NCI-H1436 (cell line): ENCODE measurements around the gene TRPM3.

Experiments
- DNase-seq: peaks from one replicate; lab custom pipeline; 2025; lab: John Stamatoyannopoulos, UW

Gene TRPM3

DNA sequence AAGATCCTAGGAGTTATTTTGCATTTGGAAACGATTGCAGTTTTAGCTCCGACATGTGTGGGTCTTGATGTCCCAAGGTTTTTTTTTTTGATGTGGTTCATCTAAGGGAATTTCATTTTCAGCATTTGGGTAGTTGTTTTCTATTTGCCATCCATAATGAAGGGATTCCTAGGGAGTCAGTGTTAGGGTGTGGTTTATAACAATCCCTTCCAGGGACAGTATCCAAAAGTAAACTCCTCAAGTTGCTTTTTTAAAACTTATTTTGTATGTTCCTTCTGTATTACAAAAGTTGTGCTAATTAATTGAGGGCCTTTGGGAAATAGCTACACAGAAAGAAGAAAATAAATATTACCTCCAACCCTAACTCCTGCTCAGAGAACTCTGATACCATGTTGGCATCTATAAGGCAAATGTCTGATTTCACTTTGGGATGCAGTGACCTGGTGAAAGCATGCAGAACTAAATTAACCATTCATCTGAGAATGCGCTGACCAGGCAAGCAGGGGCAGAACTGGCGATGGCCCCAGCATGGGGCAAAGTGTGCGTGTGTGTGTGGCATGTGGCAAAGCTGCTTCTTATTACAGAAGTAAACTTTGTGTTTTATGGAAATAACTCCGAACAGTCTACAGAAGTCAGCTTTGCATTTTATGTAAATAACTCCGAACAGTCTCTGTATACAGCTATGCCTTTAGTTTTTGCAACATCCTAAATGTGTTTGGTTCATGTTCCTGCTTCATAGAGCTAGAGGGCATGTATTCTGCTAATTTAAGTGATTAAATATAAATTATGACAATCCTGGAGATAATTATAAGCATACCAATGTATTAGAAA, 237.2 kb downstream of the TRPM3 start:
- no peak for DNase-seq

DNA sequence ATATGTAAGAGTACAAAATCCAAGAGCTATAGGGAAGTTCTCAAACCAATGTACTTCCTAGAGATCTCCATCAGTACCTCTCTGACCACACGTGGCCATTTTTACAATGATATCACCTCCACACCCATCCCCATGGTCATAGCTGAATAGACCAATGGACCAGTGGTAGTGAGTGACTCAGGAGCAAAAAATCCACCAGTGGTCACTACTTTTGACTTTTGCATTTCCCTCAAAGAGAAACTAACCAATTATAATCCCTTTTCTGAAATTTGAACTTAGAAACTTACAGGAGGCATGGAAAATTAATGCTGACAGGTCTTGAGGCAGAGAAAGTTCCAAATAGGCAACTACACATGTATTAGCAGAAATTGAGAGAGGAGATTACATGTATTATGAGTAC, 238.4 kb downstream of the TRPM3 start:
- DNase-seq = no peak

DNA sequence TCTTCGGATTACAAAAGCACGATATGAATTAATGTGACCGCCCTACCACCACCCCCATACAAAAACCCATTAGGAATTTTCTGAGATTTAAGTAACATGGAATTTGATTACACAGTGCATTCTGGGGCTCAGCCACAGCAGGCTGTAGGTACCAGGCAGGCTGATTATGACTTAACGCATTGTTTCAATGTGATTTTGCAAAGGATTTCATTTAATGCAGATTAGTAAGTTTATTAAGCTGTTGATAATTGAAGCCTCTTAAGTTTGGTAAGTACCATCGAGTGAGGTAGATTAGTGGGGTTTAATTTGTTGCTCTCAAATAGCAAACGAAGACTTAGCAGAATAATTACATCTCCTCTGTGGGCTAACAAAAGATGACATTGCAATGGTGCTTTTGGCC, 240.1 kb downstream of the TRPM3 start:
- DNase-seq = no peak

DNA sequence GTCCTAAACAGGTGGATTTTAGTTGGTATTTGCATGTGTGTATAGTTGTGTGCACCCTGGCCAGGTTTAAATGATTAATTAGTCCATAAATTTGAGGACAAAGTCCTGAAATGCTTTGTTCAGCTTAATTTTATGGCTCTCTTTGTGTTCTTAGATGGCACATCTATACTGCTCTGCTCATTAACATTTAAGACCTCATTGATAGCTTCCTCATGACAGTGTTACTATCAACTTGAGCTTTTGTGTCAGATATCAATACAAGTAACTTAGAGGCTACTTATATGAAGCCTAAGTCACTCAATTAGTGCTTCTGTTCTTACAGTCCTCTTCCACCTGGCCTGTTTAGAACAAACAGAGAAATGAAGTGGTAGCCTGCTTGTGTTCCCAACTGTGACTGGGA, 240.9 kb downstream of the TRPM3 start:
- no peak for DNase-seq

DNA sequence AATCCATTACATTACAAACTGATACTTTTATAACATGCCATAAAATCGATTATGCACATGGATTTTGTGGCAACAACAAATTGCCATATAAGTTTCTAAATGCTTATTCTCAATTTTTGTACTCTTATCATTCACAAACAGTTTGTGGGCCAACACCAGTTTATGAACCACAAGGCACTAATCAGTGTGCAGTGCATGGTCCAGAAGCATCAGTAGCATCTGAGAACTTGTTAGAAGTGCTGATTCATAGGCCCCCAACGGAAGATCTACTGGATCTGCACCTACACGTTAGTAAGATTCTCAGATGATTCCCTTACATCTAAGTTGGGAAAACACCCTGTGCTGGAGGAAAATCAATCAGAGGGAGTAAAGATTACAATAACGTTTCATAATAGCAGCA, 242.8 kb downstream of the TRPM3 start:
- no peak for DNase-seq

DNA sequence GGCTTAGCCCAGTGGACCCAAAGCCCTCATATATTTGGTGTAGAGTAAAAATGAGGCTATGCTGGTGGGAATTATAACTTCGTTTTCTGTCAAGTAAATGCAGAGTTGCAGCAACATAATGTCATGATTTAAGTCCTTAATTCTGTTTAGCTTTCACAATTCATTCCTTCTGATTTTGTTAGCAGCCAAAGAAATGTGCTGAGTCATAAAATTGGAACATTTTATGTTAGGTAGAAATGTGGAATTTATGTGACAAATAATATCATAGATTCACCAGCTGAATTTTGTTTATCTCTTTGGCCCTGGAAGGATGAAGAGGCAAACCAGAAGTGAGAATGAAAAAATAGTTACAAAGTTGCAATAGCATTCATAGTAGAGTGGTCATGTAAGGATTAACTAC, 247.0 kb downstream of the TRPM3 start:
- DNase-seq = no peak

DNA sequence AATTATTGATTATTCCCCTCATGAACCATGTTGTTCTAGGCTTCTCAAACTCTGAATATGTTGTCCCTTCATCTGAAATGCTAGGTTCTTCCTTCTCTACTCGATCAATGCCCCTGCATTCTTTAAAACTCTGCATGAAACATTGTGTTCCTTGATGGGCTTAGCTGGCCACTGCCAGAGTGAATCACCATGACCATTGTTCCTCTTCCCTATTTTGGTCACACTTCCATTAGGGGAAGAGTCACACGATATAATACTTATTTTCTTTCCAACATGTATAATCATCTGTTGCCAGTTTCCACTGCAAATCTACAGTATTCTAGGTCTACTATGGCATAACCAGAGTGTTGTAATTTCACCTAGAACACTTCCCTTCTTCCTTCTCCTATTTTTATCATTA, 247.9 kb downstream of the TRPM3 start:
- DNase-seq = no peak

DNA sequence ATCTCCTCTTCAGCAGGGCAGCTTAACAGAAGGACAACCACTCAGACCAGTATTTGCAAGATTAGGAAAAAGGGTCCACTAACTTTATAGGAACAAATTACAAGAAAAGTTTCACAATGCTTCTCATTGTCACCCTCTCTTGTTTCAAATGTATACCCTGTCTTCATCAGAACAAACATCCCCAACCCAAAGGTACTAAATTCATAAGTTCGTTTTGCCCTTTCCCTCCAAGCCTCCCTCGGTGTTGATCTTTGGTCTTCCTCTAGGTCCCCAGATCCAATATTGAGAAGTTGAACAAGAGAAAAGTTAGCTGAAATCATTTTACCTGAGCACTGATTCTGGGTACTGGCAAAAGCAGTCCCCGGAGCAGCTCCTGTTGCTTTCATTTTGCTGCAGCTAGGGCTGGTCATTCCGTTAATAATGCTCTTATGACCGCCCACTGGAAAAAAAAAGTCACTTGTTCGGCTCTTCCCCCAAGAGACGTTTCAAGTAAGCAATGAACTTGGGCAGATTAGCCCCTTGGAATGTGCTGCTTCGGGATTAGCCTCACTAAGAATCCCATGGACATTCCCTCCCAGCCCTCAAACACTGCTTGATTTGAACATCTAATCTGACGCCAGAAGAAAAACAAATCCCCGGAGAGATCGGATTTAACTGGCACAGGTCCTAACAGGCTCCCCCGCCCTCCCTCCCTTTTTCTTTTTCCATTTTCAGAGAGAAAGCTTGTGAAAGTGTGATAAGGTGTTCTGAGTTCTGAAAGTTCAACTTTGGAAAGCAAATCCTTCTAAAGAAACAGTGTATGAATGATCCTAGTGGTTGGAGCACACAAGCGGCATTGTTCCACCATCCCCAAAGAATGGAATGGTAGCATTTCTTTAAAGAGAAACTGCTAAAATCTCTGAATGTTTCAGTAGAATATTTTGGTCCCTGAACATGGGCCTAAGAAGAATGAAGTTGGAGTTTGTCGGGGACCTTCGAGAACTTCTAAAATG, 252.5 kb downstream of the TRPM3 start:
- DNase-seq = no peak

DNA sequence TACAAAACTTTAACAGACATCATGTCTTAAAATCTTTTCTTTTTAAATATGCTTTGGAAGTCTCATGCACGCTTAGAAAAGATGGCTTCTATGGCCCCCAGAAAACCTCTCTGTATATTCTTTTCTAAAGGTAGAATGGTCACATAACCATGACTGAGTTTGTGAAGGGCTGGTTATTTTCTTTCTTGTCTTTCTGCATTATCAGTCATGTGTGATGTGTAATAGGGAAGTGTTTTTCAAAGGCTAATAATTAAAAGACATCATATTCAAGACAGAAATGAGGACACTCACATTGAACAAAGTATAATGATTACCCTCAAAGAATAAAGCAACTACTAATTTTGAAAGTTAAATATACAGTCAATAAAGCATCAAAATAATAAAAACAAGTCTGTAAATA, 253.4 kb downstream of the TRPM3 start:
- no peak for DNase-seq

DNA sequence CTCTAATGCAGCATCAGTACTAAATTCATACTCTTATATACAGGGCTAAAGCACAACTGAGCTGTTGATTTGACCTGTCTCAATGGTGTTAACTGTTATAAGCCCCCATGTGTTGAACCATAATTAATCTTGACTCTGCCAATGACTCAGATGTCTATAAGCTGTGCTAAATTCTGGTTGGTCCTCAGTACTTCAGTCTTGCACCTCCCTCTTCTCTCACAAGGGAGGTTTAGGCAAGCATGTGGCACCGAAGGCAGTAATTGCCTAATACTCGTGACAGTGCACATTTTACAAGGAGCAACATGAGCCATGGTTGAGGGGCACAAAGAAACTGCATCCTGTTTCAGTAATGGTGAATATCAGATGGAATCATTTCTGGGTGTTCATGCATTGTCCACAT, 255.9 kb downstream of the TRPM3 start:
- no peak for DNase-seq

DNA sequence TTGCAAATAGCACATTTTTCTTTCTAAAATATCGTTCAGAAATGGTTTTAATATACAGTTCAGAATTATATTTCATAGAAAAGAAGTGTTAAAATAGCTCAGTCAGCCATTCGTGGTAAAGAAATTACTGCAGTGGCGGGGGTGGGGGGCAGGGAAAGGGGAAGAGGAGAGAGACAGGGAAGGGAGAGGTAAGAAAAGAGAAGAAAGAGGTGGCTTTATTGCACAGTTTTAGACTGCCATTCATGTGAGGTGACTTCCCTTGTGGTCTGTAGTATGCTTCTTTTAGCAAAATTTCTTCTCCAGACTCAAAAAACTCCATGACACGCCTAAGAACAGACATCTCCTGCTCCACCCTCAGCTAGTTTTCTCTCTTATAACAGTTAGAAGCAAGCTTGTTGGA, 259.6 kb downstream of the TRPM3 start:
- no peak for DNase-seq

DNA sequence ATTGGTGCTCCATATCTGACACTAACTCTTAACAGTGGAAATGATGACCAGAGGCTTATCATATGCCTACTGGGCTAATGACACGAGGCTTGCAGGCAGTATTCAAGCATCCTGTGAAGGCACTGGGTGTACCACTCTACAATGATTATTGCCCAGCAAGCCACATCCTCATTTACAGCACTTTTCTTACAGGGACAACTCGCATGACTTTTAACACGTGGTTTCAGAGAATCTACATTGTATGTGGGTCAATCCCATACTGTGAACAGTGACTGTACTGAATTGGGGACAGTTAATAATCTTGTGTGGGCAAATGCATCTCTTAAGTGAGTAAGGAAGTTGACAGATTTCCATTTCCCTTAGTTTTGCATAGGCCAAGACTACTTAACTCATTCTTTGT, 260.0 kb downstream of the TRPM3 start:
- DNase-seq = no peak

DNA sequence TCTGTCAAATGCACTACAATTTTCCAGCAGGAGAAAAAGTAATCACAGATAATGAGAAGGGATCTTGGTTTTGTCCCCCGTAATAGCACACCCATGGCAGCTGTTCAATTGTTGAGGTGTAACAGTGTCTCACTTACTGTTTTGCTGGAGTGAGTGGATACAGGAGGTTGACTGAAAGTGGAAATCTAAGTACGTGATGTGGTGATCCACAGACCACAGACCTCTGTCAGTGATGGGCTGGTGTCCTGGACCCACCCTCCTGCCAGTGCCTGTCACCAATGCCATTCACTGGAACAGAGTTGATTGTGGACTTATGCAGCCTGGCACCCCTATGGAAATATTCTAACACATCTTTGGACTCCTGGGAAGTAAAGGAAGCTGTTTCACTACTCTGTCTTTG, 261.7 kb downstream of the TRPM3 start:
- DNase-seq = no peak

DNA sequence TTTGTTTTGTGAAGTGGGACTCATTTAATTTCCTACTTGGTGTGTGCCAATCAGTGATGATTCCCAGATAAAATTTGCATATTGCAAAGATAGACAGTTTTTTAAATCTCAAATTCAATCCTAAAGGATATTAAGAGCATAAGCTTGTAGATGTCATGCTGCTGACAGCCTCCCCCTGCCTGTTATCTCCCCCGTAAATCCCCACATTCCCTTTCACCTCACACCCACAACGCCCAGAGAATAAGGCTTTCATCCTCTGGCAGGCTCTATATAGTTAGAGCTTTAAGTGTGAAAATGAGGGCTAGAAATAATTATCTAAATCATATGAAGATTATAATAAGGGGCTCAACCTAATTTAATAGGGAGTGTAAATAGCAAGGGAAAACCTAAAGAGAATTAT, 265.0 kb downstream of the TRPM3 start:
- no peak for DNase-seq

DNA sequence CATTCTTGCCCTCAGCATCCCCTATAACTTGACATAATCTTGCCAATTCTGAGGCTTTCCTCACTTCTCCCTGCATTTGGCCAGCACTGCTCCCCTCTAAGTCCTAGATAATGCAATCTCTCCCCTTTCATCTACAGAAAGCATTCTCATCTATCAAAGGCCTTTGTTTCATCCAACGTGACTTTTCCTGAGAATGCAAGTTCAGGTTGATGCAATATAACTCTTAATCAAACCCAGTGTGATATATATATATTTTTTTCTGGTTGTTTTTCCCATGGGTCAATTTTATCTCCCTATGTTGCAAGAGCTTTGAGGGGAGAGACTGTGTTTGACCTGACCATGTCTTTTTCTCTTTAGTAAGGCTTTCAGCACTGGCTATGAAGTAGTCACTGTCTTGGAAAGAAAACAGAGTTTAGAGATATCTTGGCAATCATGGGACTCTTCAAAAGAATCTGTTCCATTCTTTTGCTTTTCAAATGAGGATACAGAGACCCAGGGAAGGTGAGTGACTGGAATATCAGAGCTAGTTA, 268.6 kb downstream of the TRPM3 start:
- no peak for DNase-seq

DNA sequence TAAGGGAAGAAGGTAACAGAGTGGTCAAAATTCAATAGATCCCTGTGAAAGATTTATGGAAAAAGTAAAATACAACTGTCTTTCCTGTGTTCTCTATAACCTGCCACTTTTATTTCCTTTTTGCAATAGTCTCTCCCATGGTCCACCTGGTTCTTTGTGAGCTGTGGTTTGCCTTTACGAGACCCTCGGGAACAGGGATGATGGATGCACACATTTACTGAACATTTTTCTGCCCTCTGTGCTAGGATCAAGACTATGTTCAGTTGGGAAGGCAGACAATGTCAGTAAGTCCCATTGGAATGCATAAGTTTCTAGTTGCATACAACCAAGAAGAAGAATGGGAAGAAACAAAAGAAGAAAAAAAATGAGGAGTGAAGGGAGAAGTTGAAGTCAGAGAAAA, 281.2 kb downstream of the TRPM3 start:
- DNase-seq = no peak

DNA sequence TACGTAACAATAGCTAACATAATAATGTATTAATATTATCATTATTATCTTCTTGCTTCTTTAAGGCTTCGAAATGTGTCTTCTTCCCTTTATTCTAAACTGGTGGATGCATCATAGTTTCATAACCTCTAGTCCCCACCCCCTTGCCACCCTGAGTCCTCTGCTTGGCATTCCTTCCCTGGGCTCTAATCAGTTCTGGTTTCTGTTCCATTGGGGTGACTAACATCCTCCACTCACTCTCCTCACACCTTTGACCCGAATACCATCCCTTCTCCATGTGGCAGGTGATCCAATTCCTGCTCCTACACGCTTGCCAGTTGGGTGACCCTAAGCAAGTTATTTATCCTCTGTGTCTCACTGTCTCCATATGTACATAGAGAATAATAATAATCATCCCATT, 286.1 kb downstream of the TRPM3 start:
- DNase-seq = no peak

DNA sequence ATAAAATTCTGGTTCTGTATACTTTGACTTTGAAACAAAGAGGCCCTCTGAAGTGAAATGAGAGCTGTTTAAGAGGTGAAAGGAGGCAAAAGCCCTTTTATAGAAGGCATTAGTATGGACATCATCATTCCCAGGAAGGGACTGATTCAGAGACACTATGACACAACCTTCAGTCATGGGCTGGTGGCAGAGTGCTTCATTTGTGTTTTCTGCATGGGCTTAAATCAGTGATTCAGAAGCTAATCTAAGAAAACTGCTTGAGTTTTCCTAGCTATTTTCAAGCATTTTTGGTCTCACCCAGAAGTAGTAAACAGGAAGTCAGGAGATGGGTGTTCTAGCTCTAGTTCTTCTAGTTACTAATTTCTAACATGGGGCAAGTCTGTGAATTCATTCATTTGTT, 288.9 kb downstream of the TRPM3 start:
- no peak for DNase-seq

DNA sequence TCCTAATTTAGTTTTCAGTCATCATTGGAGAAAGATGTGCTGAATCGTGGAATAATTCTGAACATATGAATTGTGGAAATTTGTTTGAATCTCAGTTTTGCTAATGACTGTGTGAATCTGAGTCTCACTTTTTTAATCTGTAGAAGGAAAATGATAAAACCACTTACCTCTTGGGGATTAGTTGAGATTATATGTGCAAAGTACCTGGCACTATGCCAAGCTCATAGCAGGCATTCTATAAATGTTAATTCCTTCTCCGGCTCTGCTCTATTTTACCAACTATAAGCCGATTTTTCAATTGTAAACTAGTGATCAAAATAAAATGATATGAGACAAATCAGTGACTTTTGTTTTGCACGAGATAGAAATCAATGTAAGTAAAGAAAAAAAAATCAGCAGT, 290.8 kb downstream of the TRPM3 start:
- no peak for DNase-seq

DNA sequence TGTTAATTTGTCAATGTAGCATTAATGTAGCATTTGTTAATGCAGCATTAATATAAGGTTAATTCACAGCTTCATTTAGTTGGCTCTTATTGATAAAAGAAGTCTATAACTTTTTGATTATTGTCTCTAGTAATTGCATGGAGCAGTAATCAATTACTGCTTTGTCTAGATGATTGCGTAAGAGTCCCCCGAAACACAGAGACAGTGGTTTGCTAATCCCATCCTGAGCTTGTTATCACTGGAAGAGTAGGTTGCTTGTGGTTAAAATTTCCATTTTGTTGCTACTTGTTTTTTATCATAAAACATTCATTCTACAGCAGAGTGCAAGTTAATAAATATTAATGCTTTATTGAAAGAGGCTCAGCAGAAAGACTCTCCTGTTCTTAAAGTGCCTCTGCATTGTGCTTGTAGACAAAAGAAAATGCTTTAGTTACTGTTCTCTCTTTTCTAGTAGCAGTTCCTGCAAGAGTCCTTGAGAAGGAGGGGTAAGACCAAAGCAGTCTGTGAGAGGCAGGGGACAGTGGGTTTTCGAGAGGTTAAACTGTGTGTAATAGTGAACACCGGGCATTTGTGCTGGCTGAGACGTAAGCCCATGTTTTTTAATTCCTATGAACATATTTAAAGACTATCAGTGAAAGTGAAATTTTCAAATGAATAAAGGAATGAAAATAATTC, 291.7 kb downstream of the TRPM3 start:
- DNase-seq = no peak

DNA sequence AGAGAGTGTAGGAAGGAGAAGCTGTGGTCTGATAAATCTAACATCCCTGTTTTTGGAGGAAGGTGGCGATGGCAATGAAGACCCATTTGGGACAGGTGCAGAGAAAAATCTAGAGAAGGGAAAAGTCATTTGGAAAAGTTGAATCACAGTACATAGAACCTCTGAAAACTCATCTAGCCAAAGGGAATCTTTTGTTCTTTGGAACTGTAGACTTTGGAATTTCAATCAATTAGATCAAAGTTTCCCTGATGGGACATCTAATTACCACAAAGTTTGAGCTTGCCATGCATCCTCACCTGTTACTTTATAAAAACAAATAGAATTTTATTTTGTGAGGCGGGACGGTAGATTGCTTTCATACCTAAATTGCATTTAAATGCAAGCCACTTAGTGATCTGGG, 294.9 kb downstream of the TRPM3 start:
- no peak for DNase-seq

DNA sequence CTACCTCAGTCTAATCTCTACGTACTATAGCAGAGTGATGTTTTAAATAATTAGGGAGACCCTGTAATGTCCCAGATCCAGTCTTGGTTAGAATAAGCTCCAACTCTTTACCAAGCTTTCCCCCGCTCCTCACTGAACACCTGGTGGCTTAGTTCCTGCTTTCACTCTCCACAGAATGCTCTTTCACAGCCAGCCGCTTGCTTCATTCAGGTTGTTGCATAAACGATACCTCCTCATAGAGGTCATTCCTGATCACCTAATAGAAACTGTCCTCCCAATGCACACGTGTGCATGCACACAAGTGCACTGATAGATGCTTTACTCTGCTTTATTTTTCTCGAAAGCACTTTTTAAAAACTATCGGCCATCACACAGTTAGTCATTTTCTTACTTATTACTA, 298.1 kb downstream of the TRPM3 start:
- no peak for DNase-seq
